ENCODE results near the gene ACR.

- TF ChIP-seq EP300 (IDR thresholded peaks at IDR 0.05) (no peak), CTCF (IDR thresholded peaks at IDR 0.05) (no peak), POLR2A (IDR thresholded peaks at IDR 0.05) (no peak), POLR2AphosphoS5 (IDR thresholded peaks at IDR 0.05) (no peak)
Measured at GRCh38 chr22:50735739-50736030, 2.3 kb upstream of the ACR start.
